IPS-NIHi7 (cell line): Measurements from ENCODE around the gene BIN1.

Source experiments
- DNase-seq: peaks from one replicate; pipeline ENCODE4 v3.0.0; 2012; ENCODE audit warnings: mixed read lengths; ENCODE audit errors: extremely low spot score

Gene BIN1

DNA sequence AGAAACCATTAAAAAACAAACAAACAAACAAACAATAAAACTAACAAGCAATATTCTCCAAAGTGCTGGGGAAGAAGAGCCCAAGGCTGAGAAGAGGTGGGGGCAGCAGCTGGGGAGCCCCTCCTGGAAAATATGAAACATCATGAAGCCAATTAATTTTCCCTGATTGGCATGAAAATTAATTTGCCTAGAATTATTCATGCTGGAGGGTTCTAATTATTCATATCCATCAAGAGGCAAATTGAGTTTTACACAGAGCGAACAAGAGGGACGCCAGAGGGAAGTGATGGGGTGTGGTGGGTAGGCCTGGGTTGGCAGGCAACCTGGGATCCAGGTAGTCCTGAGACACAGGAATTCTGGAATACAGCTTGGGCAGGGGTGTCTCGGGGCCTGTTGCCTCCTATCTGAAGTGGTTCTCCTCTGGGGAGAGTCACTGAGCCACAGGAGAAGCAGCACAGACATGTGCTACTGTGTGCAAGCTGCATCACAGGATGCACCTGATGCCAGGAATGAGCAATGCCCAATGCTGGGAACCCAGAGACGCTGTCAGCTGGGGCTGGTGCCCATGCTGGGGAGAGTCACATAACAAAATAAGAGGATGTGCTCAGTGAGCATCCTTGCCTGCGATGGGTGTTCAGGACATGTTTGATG lies 107.7 kb downstream of the BIN1 start:
- DNase-seq: no peak

DNA sequence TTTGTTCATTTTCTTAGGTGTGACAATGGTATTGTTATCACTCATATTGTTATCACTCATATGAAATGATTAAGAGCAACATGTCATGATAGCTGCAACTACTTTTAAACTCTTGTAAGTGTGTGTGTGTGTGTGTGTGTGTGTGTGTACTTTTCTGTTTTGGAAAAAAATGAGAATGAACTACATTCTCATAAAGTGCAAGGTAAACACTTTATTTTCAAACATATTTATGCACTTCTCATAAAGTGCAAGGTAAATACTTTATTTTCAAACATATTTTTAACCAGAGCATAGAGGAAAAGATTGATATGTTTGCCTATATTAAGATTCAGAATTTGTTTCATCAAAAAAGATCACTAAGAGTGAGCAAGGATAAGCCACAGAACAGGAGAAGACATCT lies 108.5 kb downstream of the BIN1 start:
- no peak for DNase-seq
